Astrocyte (in vitro differentiated cells and primary cell): ENCODE data around the gene PEAK1.

Experiments
- CTCF ChIP-seq: IDR thresholded peaks from 2 replicates; pipeline ENCODE4 v1.5.1; 2011; ENCODE audit warnings: low read depth, mild to moderate bottlenecking, inconsistent platforms, low read length, moderate library complexity; ENCODE audit not compliant: insufficient read depth
- EZH2 ChIP-seq: IDR thresholded peaks from 2 replicates; pipeline ENCODE4 v1.6.1; 2012; ENCODE audit warnings: mild to moderate bottlenecking, low read length, inconsistent platforms; ENCODE audit not compliant: insufficient read depth

- TF ChIP-seq CTCF (no peak), EZH2 (no peak)
These were observed 337.9 kb downstream of the PEAK1 start for GRCh38 chr15:77081971-77082370.
